GM18861 (cell line): ENCODE data around the gene ABCC12.
"Not testable (repeated sequence)": the region's sequence is repeated elsewhere in the genome, so short reads cannot be mapped to it uniquely, and the experiment has no call there.

Experiments used
- ATAC-seq: cut with Tn5 transposase; IDR thresholded peaks from one replicate; pipeline ENCODE4 v1.9.1; 2021; ENCODE audit not compliant: unreplicated experiment

Gene ABCC12

GRCh38 chr16:48155926-48156789 lies at the start of gene ABCC12:
Gene ABCC12 (minus strand): TSS chr16:48155993. CDS start chr16:48146424, 9,569 bp downstream.
- ATAC-seq = no peak

GRCh38 chr16:48204825-48205151 lies 49.0 kb upstream of the ABCC12 start:
- no peak for ATAC-seq

- no peak for ATAC-seq
Observed at GRCh38 chr16:48203974-48204824, 48.4 kb upstream of the ABCC12 start.

GRCh38 chr16:48201515-48202201 lies 45.9 kb upstream of the ABCC12 start:
- ATAC-seq = no peak

DNA sequence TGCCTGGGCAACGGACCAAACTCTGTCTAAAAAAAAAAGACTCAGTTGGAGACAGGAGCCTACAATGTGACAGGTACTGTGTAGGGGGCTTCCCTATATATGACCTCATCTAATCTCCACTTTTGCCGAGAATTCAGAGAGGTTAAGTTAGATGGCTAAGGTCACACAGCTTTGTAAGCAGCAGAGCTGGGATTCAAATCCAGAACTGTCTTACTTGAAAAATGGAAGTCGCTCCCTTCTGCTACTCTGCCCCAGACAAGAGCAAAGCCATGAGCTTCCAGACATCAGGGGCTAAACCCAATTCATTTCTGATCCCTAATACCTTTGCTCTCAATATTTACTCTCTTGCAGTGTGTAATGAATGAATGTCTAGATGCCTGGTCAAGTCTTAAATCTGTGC lies 41.5 kb upstream of the ABCC12 start:
- no peak for ATAC-seq

- ATAC-seq = no peak
Observed at GRCh38 chr16:48194828-48195556, 39.2 kb upstream of the ABCC12 start.

- no peak for ATAC-seq
Observed at GRCh38 chr16:48193846-48194245, 38.1 kb upstream of the ABCC12 start.

GRCh38 chr16:48188449-48189102 lies 32.8 kb upstream of the ABCC12 start:
- ATAC-seq = peak; percentile 94

DNA sequence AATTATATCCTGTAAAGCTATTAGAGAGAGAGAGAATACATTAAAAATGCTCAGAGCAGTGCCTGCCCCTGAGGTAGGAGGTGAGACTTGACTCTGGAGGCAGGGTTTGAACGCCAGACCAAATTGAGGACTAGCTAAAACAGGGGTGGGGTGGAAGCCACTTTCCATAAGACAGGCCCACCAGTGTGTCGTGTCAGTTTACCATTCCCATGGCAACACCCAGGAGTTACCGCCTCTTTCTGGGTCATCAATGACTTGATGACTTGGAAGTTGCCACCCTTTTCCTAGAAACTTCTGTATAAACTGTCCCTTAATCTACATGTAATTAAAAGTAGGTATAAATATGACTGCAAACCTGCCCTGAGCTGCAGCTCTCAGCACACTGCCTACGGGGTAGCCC lies 32.0 kb upstream of the ABCC12 start:
- ATAC-seq = no peak

GRCh38 chr16:48184681-48185080 lies 28.9 kb upstream of the ABCC12 start:
- ATAC-seq = no peak

GRCh38 chr16:48182979-48183537 lies 27.3 kb upstream of the ABCC12 start:
- no peak for ATAC-seq

GRCh38 chr16:48181746-48182520 lies 26.1 kb upstream of the ABCC12 start:
- not testable (repeated sequence) for ATAC-seq

- no peak for ATAC-seq
Observed at GRCh38 chr16:48180868-48181480, 25.2 kb upstream of the ABCC12 start.

DNA sequence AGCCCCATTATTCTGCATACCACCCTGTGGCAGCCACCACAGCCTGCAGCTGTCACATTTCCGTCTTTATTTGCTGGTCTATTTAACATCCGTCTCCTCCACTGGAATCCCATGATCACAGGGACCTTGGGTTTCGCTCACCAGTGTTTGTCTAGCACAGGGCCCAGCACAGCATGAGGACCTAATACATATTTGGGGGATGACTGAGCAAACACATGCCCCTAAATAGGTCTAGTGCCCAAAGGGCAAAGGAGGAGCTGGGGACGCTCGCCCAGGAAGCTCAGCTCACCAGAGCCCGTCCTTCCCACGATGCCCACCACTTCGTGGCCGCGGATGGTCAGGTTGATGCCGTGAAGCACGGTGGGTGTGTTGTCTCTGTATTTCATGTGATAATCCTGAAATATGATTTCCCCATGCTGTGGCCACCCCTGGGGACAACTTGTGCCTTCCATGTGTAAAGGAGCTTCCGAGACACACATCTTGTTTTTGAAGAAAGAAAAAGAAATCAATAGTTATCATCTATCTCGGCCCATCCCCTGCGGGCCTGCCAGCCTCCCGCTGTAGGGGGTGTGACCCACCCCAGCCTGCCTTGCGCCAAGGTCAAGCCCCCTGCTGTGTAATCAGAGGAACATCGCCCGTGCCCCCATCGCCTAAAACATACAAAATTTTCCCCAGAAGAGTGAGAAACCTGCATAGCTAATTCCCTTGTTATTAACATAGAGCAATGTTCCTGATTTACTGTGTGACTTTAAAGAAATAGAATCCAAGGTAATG lies 21.0 kb upstream of the ABCC12 start:
- ATAC-seq = no peak

DNA sequence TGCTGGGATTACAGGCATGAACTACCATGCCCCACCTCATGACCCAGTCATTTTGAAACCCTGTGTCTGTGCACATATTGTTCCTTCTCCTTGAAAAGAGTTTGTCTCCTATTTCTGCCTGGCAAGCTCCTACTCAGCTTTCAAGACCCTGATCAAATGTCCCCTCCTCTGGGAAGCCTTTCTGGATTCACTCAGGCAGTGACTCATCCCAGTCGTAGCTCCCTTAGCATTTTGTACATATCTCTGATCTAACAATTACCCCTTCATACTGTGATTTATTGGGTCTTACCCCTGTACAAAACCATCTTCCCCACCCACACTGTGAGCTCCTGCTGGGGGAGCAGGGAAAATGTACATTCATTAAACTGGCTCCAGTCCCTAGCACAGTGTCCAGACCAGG lies 18.1 kb upstream of the ABCC12 start:
- no peak for ATAC-seq

- ATAC-seq = no peak
Observed at GRCh38 chr16:48172682-48173081, 16.9 kb upstream of the ABCC12 start.

DNA sequence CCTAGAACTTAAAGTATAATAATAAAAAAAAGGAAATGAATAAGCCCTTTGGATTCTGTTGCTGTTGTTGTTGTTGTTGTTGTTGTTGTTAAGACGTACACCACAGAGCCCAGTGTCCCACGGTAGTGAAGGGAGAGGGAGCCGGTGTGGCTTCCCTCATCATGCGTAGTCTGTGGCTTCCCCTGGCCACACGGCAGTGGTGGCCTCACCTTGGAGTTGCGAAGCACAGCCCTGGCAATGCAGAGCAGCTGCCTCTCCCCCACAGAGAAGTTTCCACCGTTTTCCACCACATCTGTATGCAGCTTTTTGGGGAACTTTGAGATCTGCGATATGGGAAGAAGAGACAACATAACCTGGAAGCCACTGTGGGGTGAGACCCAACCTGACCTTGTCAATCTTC lies 14.1 kb upstream of the ABCC12 start:
- no peak for ATAC-seq

GRCh38 chr16:48168075-48168474 lies 12.3 kb upstream of the ABCC12 start:
- ATAC-seq = no peak
